ENCODE results near the gene ANO3. TPM values are rescaled to one million over a fixed set of nuclear protein-coding genes. Genes with fewer than 3 reads are reported as not detected.

Gene ANO3
- polyA plus RNA-seq, 3 donors = not detected

GRCh38 chr11:26335903-26336302 lies 4.0 kb downstream of the ANO3 start:
- Mint-ChIP-seq H3K9me3 (peaks cover 0 to 7% (median 3%) of the 10 kb centered on the region in 7 donors), H3K4me3 (no peak overlapping the region), H3K4me1 (no peaks in the 10 kb centered on the region), H3K27me3 (ENCODE audit: low read depth in 3 of 3) (peaks cover 13 to 23% (median 17%) of the 10 kb centered on the region in 3 donors), H3K36me3 (no peaks in the 10 kb centered on the region), H3K27ac (no peak overlapping the region)
- no peak for TF ChIP-seq CTCF (IDR thresholded peaks at IDR 0.05)
- Histone ChIP-seq H3K4me1 (ENCODE audit: control insufficient read depth in 1 of 2, insufficient read depth in 2 of 2, low read length in 2 of 2) (no peaks in the 10 kb centered on the region), H3K4me2 (replicated peaks; ENCODE audit: extremely low read depth, low read length, poor library complexity, severe bottlenecking) (no peak overlapping the region), H3K9me3 (replicated peaks in 1 of 2; ENCODE audit: control insufficient read depth in 1 of 2, insufficient read depth in 1 of 2, low read length in 2 of 2) (peaks cover 0 to 3% of the 10 kb centered on the region in 2 donors), H3K4me3 (replicated peaks in 1 of 3; ENCODE audit: low read depth in 2 of 3, low read length in 3 of 3) (no peak overlapping the region), H2AFZ (ENCODE audit: insufficient read depth, low read depth, low read length, poor library complexity, severe bottlenecking) (no peak overlapping the region), H3K36me3 (replicated peaks in 1 of 2; ENCODE audit: control insufficient read depth in 1 of 2, insufficient read depth in 2 of 2, low read length in 2 of 2) (no peaks in the 10 kb centered on the region), H3K27me3 (ENCODE audit: control insufficient read depth in 2 of 2, insufficient read depth in 2 of 2, low read length in 2 of 2) (peaks cover 3 to 21% of the 10 kb centered on the region in 2 donors), H3K79me2 (ENCODE audit: insufficient read depth, low read length) (no peaks in the 10 kb centered on the region), H3K27ac (ENCODE audit: low read depth in 1 of 2, low read length in 2 of 2) (no peak overlapping the region), H4K20me1 (ENCODE audit: insufficient read depth, low read length) (no peaks in the 10 kb centered on the region), H3K9ac (ENCODE audit: insufficient read depth, low read length, poor library complexity, severe bottlenecking) (no peak overlapping the region)
- intact Hi-C loops (cut with micrococcal nuclease) = no loop called here
- DNase-seq = no peak

GRCh38 chr11:26344647-26345046 lies 12.7 kb downstream of the ANO3 start:
- Histone ChIP-seq H3K4me2 (replicated peaks; ENCODE audit: extremely low read depth, low read length, poor library complexity, severe bottlenecking) (no peak overlapping the region), H2AFZ (ENCODE audit: insufficient read depth, low read depth, low read length, poor library complexity, severe bottlenecking) (no peak overlapping the region), H3K27me3 (ENCODE audit: control insufficient read depth in 2 of 2, insufficient read depth in 2 of 2, low read length in 2 of 2) (no peaks in the 10 kb centered on the region), H3K27ac (ENCODE audit: low read depth in 1 of 2, low read length in 2 of 2) (no peak overlapping the region), H3K9me3 (replicated peaks in 1 of 2; ENCODE audit: control insufficient read depth in 1 of 2, insufficient read depth in 1 of 2, low read length in 2 of 2) (no peaks in the 10 kb centered on the region), H3K79me2 (ENCODE audit: insufficient read depth, low read length) (no peaks in the 10 kb centered on the region), H3K4me1 (ENCODE audit: control insufficient read depth in 1 of 2, insufficient read depth in 2 of 2, low read length in 2 of 2) (no peaks in the 10 kb centered on the region), H3K4me3 (replicated peaks in 1 of 3; ENCODE audit: low read depth in 2 of 3, low read length in 3 of 3) (no peak overlapping the region), H3K36me3 (replicated peaks in 1 of 2; ENCODE audit: control insufficient read depth in 1 of 2, insufficient read depth in 2 of 2, low read length in 2 of 2) (no peaks in the 10 kb centered on the region), H3K9ac (ENCODE audit: insufficient read depth, low read length, poor library complexity, severe bottlenecking) (no peak overlapping the region), H4K20me1 (ENCODE audit: insufficient read depth, low read length) (no peaks in the 10 kb centered on the region)
- H3K4me3 Mint-ChIP-seq = no peak overlapping the region
- peaks cover 0 to 2% (median 0%) of the 10 kb centered on the region in 7 donors for H3K9me3 Mint-ChIP-seq
- H3K36me3 Mint-ChIP-seq = no peaks in the 10 kb centered on the region
- no peaks in the 10 kb centered on the region for H3K4me1 Mint-ChIP-seq
- no peak for DNase-seq
- no peak for TF ChIP-seq CTCF (IDR thresholded peaks at IDR 0.05)
- H3K27ac Mint-ChIP-seq = no peak overlapping the region
- peaks cover 0 to 3% (median 2%) of the 10 kb centered on the region in 3 donors for H3K27me3 Mint-ChIP-seq (ENCODE audit: low read depth in 3 of 3)
- intact Hi-C loops (cut with micrococcal nuclease) = no loop called here
- WGBS (ENCODE audit: insufficient coverage) = no CpG with 5 or more reads among the region's 2 CpGs
